Suppressor macrophage treated with lipopolysaccharide for 1 hour (primary cell): ENCODE results near the gene NSMCE1.

Experiments
- DNase-seq, 3 donors: peaks; one replicate each; pipeline ENCODE4 v3.0.0-alpha.2; 2020 to 2022

Gene NSMCE1

GRCh38 chr16:27189335-27189972, 79.1 kb downstream of the NSMCE1 start:
- DNase-seq, result no peak

GRCh38 chr16:27188633-27189032, 79.9 kb downstream of the NSMCE1 start:
- DNase-seq, result no peak

DNA sequence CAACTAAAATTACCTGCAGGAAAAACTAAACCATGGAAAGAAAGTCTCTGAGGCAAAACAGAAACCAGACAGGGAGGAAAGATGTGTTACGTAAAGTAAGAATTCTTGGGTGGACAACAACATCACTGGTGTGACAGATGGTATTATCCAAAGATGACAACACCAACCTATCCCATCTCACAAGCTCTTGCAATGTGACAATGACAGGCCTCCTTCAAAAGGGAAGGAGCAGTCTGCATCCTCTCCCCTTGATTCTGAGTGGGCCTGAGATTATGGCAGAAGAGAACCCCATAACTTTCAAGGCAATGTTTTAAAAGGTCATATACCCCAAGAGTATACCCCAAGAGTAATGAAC, 82.8 kb downstream of the NSMCE1 start:
- DNase-seq, result peak; percentile 12 to 38 (median 27)

DNA sequence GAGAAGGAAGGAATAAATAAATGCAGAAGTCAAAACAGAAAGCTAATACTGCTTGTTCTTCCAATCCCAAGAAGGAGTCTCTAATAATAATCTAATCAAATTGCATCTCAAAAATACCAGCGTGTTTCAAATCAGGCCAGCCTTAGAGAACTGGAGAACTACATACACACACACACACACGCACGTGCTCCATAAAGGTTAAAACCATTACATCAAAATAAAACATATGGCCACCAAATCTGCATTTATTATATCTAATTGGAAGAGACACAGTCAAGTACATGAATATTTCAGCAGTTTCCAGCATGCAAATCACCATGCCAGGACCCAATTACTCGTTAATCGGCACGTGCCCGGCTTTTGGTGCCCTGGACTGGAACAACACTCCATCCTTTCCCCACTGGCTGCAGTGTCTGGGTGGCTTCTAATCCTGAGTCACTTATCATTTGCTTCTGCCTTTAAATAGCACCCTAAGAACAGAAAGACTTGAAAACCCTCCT, 85.6 kb downstream of the NSMCE1 start:
- DNase-seq, result no peak

DNA sequence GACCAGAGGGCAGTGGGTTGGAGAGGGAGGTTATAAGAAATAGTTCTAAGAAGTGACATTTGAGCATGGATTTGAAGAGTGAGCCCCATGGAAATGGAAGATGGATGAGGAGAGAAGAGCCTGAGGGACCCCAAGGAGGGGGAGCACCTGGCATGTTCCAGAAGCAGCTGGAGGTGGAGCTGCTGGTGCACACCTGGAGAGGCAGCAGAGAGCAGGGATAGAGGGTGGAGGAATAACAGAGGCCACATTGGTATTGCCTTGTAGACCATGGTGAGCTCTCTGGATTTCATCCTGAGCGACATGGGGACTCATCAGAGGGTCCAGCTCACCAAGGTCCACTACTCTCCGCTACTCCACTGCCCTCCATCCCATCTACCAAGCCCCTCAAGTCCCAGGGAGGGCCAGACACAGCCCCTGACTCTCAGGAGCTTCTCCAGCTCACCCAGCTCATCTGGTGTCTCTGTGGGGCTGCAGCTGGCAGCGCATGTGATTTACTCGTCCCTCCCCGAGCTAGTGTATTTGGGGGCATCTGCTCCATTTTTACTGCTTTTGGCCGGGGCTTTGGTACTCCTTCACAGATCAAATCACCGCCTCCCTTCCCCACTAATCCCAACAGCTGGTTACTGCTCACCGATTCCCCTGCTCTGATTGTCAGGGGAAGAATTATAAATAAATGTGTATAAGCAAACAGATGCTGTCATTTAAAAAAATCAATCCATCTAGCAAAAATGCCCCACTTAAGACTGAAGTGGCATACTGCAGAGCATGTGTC, 87.4 kb downstream of the NSMCE1 start:
- no peak for DNase-seq

- peak; percentile 89 to 93 (median 91) for DNase-seq
Observed at GRCh38 chr16:27179500-27180072, 89.0 kb downstream of the NSMCE1 start.

DNA sequence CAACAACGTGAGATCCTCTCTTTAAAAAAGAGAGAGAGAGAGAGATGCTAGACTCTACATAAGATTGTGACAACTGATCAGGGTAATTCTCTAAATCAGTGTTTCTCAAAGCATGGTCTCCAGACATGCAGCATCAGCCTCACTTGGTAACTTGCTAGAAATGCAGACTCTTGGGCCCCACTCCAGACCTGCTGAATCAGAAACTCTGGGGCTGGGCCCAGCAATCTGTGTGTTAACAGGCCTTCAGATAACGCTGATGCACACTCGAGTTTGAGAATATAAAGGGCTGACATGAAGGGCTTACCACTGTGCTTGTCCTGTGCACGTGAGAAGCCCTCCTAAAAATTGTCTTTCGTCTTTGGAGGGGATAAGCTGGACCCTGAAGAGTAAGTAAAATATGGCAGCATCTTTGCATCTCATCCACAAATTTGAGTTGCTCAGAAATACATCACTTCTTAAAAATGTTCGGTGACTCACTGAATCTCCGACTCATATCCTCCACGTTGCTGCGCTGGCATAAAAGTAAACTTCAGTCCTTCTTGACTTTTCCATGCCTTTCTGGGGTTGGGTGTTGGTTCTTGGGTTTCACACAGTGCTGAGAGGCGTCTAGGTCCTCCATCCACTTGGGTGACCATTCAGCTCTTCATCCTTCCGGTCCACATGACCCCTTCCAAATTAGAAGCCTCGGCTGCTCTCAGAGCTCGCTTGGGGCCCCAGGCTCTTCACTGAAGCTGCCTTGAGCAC, 91.4 kb downstream of the NSMCE1 start:
- DNase-seq, result peak; percentile 34 to 52 (median 48)

GRCh38 chr16:27175888-27176287, 92.7 kb downstream of the NSMCE1 start:
- peak in 1 of 3 donors; percentile 10 for DNase-seq
